Hepatocyte (in vitro differentiated cells): ENCODE measurements around the gene CD40. TPM values are rescaled to one million over a fixed set of nuclear protein-coding genes. Genes with fewer than 3 reads are reported as not detected.
"Not testable (repeated sequence)": the region's sequence is repeated elsewhere in the genome, so short reads cannot be mapped to it uniquely, and the experiment has no call there.

ENCODE experiments used
- DNase-seq: peaks from one replicate; pipeline ENCODE4 v3.0.0-alpha.2; 2016; ENCODE audit warnings: low spot score
- H2AFZ ChIP-seq: fragments of 200-600 bp; sonication (generic); 2 replicates; pipeline ENCODE4 v1.6.0; 2016; ENCODE audit warnings: antibody characterized with exemption, mild to moderate bottlenecking
- H3K27ac ChIP-seq: fragments of 200-600 bp; sonication (generic); 2 replicates; pipeline ENCODE4 v1.5.1; 2016; ENCODE audit warnings: mild to moderate bottlenecking
- H3K27me3 ChIP-seq: fragments of 200-600 bp; sonication (generic); 2 replicates; pipeline ENCODE4 v1.6.1; 2016
- H3K36me3 ChIP-seq: fragments of 200-600 bp; sonication (generic); replicated peaks from 2 replicates; pipeline ENCODE4 v1.5.1; 2016; ENCODE audit warnings: low read depth; ENCODE audit not compliant: insufficient read depth
- H3K4me1 ChIP-seq: fragments of 200-600 bp; sonication (generic); 2 replicates; pipeline ENCODE4 v1.5.1; 2016; ENCODE audit warnings: mild to moderate bottlenecking, moderate library complexity; ENCODE audit not compliant: insufficient read depth
- H3K4me2 ChIP-seq: fragments of 200-600 bp; sonication (generic); 2 replicates; pipeline ENCODE4 v1.6.0; 2016
- H3K4me3 ChIP-seq: fragments of 200-600 bp; sonication (generic); 2 replicates; pipeline ENCODE4 v1.5.1; 2016; ENCODE audit warnings: mild to moderate bottlenecking
- H3K79me2 ChIP-seq: fragments of 200-600 bp; sonication (generic); 2 replicates; pipeline ENCODE4 v1.6.0; 2017; ENCODE audit warnings: mild to moderate bottlenecking
- H3K9me2 ChIP-seq: fragments of 200-600 bp; sonication (generic); replicated peaks from 2 replicates; pipeline ENCODE4 v1.6.0; 2017; ENCODE audit warnings: mild to moderate bottlenecking; ENCODE audit not compliant: insufficient read depth
- H3K9me3 ChIP-seq: fragments of 200-600 bp; sonication (generic); 2 replicates; pipeline ENCODE4 v1.5.1; 2016; ENCODE audit warnings: low read depth, mild to moderate bottlenecking
- H4K20me1 ChIP-seq: fragments of 200-600 bp; sonication (generic); 2 replicates; pipeline ENCODE4 v1.6.0; 2016; ENCODE audit warnings: mild to moderate bottlenecking; ENCODE audit not compliant: insufficient read depth, poor library complexity, severe bottlenecking
- CTCF ChIP-seq: fragments of 200-600 bp; sonication (generic); IDR thresholded peaks from 2 replicates; pipeline ENCODE4 v1.5.1; 2016; ENCODE audit warnings: antibody characterized with exemption, mild to moderate bottlenecking; ENCODE audit not compliant: poor library complexity
- EZH2 ChIP-seq: fragments of 200-600 bp; sonication (generic); IDR thresholded peaks from 2 replicates; pipeline ENCODE4 v1.6.1; 2016; ENCODE audit warnings: antibody characterized with exemption, mild to moderate bottlenecking, borderline replicate concordance
- EZH2phosphoT487 ChIP-seq: fragments of 200-600 bp; sonication (generic); IDR thresholded peaks from one replicate; pipeline ENCODE4 v1.6.1; 2018; ENCODE audit warnings: antibody characterized with exemption, mild to moderate bottlenecking, low read depth, moderate library complexity; ENCODE audit not compliant: unreplicated experiment, severe bottlenecking
- WGBS: methylation state at CpG from one replicate; pipeline ENCODE4 v1.1.6; 2016; ENCODE audit warnings: low lambda C conversion rate; ENCODE audit errors: missing lambda C conversion rate; 5-methylcytosine and 5-hydroxymethylcytosine counted together
- polyA plus RNA-seq: library from polyadenylated mRNA; unstranded; fragments of >200 nt; fragmentation: Nextera tagmentation; extraction: Ambion mirVana; gene quantifications from 2 replicates; pipeline ENCODE4 v1.2.1, GENCODE V29; 2016
- total RNA-seq: library from RNA; depleted of rRNA; stranded (reverse); fragments of >200 nt; gene quantifications from 2 replicates; pipeline ENCODE4 v1.2.3, GENCODE V29; 2014

CD40 gene
- total and polyA plus RNA-seq, 2 experiments from 2014 or later, result 3.2 to 8.0 TPM

GRCh38 chr20:46089167-46089416 is 29.0 kb upstream of the CD40 start:
- Histone ChIP-seq H2AFZ (peak overlapping the region; percentile 53), H3K9me3 (no peaks in the 10 kb centered on the region), H3K4me3 (peak overlapping the region; percentile 93), H3K27me3 (no peaks in the 10 kb centered on the region), H3K79me2 (peaks cover 53% of the 10 kb centered on the region), H3K36me3 (no peaks in the 10 kb centered on the region), H3K27ac (peak overlapping the region; percentile 100), H3K4me2 (peak overlapping the region; percentile 95), H4K20me1 (peaks cover 53% of the 10 kb centered on the region), H3K9me2 (no peaks in the 10 kb centered on the region), H3K4me1 (peaks cover 43% of the 10 kb centered on the region)
- TF ChIP-seq EZH2phosphoT487, result no peak
- TF ChIP-seq CTCF, result no peak
- no peak for TF ChIP-seq EZH2
- WGBS, result 0% methylated on average over 29 of the region's 31 CpGs
- peak; percentile 49 for DNase-seq

GRCh38 chr20:46089417-46090388 is 28.4 kb upstream of the CD40 start, which contains the start of gene NCOA5:
Gene NCOA5, minus strand, starts transcription at chr20:46089962. Its CDS starts 10,538 bp downstream, at chr20:46079424.
- peak within 1 kb of the TSS; percentile 100 for H3K27ac ChIP-seq
- no peaks in the 10 kb centered on the region for H3K9me2 ChIP-seq
- H3K4me3 ChIP-seq, result peak within 1 kb of the TSS; percentile 93
- no peaks in the 10 kb centered on the region for H3K27me3 ChIP-seq
- DNase-seq, result peak; percentile 97
- peaks cover 47% of the 10 kb centered on the region for H4K20me1 ChIP-seq
- no peak for TF ChIP-seq EZH2
- no peak for TF ChIP-seq CTCF
- H2AFZ ChIP-seq, result peak within 1 kb of the TSS; percentile 80
- peak within 1 kb of the TSS; percentile 95 for H3K4me2 ChIP-seq
- no peaks in the 10 kb centered on the region for H3K9me3 ChIP-seq
- WGBS, result under 1% methylated on average over 88 of the region's 100 CpGs
- no peaks in the 10 kb centered on the region for H3K36me3 ChIP-seq
- peaks cover 37% of the 10 kb centered on the region for H3K4me1 ChIP-seq
- peaks cover 47% of the 10 kb centered on the region for H3K79me2 ChIP-seq

DNA sequence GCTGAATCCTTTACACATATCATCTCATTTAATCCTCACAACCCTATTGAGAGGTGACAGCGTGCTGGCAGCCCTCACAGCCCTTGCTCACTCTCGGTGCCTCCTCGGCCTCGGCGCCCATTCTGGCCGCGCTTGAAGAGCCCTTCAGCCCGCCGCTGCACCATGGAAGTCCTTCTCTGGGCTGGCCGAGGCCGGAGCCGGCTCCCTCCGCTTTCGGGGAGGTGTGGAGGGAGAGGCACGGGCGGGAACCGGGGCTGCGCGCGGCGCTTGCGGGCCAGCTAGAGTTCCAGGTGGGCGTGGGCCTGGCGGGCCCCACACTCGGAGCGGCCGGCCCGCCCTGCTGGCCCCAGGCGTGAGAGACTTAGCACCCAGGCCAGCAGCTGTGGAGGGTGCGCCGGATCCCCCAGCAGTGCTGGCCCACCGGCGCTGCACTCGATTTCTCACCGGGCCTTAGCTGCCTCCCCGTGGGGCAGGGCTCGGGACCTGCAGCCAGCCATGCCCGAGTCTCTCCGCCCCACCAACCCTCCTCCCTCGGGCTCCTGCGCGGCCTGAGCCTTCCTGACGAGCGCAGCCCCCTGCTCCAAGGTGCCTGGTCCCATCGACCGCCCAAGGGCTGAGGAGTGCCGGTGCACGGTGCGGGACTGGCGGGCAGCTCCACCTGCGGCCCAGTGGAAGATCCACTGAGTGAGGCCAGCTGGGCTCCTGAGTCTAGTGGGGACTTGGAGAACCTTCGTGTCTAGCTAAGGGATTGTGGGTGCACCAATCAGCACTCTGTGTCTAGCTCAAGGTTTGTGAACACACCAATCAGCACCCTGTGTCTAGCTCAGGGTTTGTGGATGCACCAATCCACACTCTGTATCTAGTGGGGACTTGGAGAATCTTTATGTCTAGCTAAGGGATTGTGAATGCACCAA is 26.2 kb upstream of the CD40 start:
- not testable (repeated sequence) for H3K27ac ChIP-seq, H2AFZ ChIP-seq, H3K9me3 ChIP-seq, H3K27me3 ChIP-seq, DNase-seq, H3K36me3 ChIP-seq, H3K9me2 ChIP-seq, H3K4me3 ChIP-seq
- Histone ChIP-seq H4K20me1 (peaks cover 25% of the 10 kb centered on the region), H3K4me2 (peak overlapping the region; percentile 65), H3K4me1 (peaks cover 15% of the 10 kb centered on the region), H3K79me2 (peaks cover 25% of the 10 kb centered on the region)
- 55% methylated on average over 41 of the region's 52 CpGs for whole genome bisulfite sequencing

- WGBS, result 74% methylated on average over 2 of the region's 2 CpGs
- DNase-seq, result no peak
- Histone ChIP-seq H2AFZ (no peak overlapping the region), H3K4me3 (no peak overlapping the region), H3K27ac (no peak overlapping the region), H3K36me3 (no peaks in the 10 kb centered on the region), H3K9me3 (no peaks in the 10 kb centered on the region), H3K4me1 (no peaks in the 10 kb centered on the region), H4K20me1 (peaks cover 9% of the 10 kb centered on the region), H3K27me3 (peaks cover 17% of the 10 kb centered on the region), H3K4me2 (no peak overlapping the region), H3K79me2 (peaks cover 9% of the 10 kb centered on the region), H3K9me2 (no peaks in the 10 kb centered on the region)
- TF ChIP-seq EZH2, result no peak
- no peak for TF ChIP-seq CTCF
- TF ChIP-seq EZH2phosphoT487, result no peak
Measured at GRCh38 chr20:46093531-46093930, 24.6 kb upstream of the CD40 start.
